Glomerular visceral epithelial cell (primary cell): ENCODE measurements around the gene SEC14L6.
"Not testable (repeated sequence)": the region's sequence is repeated elsewhere in the genome, so short reads cannot be mapped to it uniquely, and the experiment has no call there.

Experiments
- DNase-seq: peaks from one replicate; pipeline ENCODE4 v3.0.0-alpha.2; 2016; ENCODE audit errors: extremely low spot score

Gene SEC14L6

DNA sequence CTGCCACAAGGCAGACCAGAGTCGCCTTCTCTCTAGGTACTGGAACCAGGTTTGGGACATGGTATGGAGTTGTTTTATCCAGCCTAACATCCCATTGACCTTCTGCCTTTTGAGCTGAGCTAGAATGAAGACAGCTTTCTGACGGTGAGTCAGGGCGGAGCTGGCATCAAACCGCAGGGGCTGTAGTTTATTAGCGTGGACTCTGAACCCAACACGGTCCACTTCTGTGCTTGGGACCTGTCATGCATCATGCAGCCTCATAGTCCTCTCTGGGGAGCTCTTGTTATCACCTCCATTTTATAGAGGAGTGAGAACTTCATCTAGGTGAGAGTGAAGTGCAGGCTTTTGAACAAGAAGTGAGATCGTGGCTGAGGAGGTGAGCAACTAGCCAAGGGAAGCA lies 19.6 kb upstream of the SEC14L6 start:
- peak; percentile 31 for DNase-seq

- no peak for DNase-seq
Observed at GRCh38 chr22:30565341-30565740, 18.8 kb upstream of the SEC14L6 start.

DNA sequence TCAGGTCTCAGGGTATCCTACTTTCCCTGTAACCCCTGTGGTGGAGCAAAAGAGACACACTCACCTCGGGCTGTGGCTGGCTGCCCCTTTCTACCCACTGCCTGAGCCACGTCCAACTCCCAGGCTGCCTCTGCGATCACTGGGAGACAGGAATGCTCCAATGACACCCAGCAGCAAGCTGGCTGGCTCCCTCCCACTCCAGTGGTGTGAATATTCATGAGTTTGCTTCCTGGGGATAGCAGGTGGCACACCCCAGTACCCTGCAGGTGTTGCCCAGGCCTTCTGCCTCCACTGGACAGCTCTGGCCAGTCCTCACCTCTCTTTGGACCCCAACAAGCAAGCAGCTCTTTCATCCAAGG lies 18.2 kb upstream of the SEC14L6 start:
- DNase-seq = no peak

GRCh38 chr22:30564045-30564760 lies 17.7 kb upstream of the SEC14L6 start:
- DNase-seq = no peak

DNA sequence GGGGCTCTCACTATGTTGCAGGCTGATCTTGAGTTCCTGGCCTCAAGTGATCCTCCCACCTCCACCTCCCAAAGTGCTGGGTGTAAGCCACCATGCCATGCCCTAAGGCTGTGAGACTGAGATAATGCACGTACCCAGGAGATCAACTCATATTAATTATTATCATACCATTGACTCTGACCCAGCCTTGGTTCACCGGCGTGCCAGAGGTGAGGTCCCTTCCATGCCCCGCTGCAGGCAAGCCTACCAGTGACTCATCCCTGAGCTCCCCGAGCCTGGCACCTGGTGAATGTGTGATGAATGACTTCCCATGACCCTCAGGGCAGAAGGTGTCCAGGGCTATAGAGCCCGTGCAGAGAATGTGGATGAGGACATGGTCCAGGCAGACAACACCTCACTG lies 15.8 kb upstream of the SEC14L6 start:
- DNase-seq = peak; percentile 68

DNA sequence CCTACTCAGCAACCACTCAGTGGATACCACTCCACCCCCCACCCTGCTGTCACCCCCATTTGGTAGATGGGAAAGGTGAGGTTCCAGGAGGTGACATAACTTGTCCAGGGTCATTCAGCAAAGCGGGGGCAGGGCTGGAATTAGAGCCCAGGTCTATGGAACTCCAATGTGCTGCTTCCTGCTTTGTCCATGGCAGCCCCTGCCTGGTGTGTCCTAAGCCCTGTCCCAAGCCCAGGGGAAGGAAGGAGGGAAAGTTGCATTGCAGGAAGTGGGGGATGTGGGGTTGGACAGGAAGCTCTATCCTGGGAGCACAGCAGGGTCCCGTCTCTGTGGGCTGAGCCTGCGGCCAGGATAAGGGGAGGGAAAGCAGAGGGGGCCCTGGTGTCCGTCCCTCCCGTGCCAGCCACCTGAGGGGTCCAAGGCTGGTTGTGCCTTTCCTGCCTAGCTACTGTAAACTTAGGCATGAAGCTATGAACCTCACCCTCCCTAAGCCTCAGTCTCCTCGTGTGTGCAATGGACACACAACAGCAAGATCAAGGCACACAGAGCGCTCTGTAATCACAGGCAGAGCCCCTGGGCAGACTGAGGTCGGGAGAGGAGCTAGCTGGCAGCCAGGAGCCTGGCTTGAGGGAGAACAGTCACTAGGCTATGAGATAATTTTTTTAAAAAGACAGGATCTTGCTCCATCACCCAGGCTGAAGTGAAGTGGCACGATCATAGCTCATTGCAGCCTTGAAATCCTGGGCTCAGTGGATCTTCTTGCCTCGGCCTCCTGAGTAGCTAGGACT lies 15.1 kb upstream of the SEC14L6 start:
- no peak for DNase-seq

- not testable (repeated sequence) for DNase-seq
Observed at GRCh38 chr22:30560643-30561202, 14.2 kb upstream of the SEC14L6 start.

DNA sequence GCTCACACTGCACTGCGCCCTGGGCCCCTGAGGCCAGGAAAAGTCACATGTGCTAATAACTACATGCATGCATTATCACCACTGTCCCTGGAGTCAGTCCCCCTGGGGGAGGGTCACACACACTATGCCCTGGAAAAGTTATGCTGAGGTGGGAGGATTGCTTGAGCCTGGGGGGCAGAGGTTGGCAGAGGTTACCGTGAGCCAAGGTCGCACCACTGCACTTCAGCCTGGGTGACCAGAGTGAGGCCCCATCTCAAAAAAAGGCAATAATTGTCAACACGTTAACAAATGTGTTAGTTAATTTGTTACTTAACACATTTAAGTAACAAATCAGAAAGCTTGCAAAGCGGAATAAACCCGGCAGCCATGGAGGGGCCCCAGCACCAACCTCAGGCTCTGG lies 13.3 kb upstream of the SEC14L6 start:
- no peak for DNase-seq

- DNase-seq = no peak
Observed at GRCh38 chr22:30557243-30557642, 10.7 kb upstream of the SEC14L6 start.

GRCh38 chr22:30556388-30556787 lies 9.8 kb upstream of the SEC14L6 start:
- DNase-seq = no peak

DNA sequence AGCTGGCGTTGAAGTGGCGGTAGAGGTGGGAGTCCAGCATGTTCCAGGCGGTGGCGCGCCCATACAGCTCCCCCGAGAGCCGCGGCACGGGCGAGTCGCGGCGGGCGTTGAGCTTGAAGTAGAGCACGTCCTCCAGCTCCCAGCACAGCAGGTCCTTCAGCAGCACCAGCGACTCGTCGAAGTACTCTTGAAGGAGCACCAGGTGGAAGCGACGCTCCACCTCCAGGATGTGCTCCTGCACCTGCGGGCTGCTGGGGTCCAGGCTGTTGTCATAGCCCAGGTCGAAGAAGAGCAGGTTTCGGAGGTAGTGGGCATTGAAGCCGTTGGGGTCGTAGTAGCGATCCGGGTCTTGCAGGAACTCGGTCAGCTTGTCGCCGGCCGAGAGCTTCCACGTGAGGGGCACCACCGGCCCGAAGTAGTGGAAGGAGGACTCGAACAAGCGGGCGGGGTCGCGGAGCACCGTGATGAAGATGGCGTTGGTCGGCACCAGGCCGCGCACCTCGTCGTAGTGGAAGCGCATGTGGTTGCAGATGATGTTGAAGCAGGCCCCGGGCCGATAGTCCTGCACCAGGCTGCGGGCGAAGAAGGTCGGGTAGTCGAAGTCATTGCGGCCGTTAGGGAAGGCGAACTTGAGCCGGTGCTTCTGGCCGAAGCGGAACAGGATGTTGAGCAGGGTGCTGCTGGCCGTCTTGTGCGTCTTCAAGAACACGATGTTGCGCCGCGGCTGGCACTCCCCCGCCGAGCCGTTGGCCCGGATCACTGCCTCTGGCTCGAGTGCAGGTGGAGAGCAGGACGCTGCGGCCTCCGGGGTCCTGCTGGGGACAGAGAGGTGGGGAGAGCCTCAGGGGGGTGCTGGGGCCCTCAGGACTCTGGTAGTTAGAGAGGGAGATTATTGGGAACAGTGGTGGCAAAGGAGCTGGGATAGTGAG lies 9.0 kb upstream of the SEC14L6 start:
- no peak for DNase-seq

GRCh38 chr22:30553971-30554370 lies 7.4 kb upstream of the SEC14L6 start:
- DNase-seq = no peak

- DNase-seq = no peak
Observed at GRCh38 chr22:30552719-30553118, 6.2 kb upstream of the SEC14L6 start.

DNA sequence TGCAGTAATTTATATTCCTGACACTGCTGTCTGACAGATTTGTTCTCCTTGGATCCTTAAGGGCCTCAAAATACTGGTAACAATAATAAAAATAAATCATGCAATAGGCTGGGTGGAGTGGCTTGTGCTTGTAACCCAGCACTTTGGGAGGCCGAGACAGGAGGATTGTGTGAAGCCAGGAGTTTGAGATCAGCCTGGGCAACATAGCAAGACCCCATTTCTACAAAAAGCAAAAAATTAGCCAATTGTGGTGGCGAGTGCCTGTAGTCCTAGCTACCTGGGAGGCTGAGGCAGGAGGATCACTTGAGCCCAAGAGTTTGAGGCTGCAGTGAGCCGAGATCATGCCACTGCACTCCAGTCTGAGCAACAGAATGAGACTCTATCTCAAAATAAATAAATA lies 5.3 kb upstream of the SEC14L6 start:
- not testable (repeated sequence) for DNase-seq

GRCh38 chr22:30547188-30547587 lies 647 bp upstream of the SEC14L6 start:
- DNase-seq = no peak

GRCh38 chr22:30542811-30543188 lies 3.7 kb downstream of the SEC14L6 start:
- DNase-seq = no peak

GRCh38 chr22:30541961-30542810 lies 4.4 kb downstream of the SEC14L6 start:
- DNase-seq = peak; percentile 8

GRCh38 chr22:30541511-30541910 lies 5.0 kb downstream of the SEC14L6 start:
- DNase-seq = not testable (repeated sequence)

DNA sequence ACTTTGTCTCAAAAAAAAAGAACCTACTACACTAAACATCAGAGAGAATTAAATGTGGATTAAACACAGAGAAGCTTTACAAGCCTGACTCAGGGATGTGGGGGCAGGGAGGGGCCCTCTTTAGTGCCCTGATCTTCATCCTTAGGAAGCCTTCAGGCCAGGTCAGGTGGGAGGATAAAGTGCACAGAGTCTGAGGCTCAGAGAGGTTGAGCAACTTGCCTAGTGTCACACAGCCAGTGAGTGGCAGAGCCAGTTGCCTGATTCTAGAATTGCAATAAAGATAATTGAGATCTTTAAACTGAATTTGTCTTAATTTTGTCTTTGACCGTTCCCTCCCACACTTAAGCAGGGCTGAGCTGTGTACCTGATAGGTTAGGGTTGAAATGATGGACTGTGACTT lies 7.2 kb downstream of the SEC14L6 start:
- no peak for DNase-seq

DNA sequence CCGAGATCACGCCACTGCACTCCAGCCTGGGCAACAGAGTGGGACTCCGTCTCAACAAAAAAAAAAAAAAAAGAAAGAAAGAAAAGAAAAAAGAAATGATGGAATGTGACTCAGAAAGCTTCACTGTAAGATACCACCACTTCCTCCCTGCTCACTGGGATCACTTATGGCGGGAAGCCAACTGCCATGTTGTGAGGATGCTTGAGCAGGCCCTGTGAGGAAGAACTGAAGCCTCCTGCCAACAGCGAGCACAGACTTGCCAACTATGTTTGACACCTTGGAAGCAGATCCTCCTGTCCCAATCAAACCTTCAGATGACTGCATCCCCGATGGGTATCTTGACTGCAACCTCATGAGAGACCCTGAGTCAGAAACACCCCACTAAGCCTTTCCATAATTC lies 8.3 kb downstream of the SEC14L6 start:
- peak; percentile 32 for DNase-seq

DNA sequence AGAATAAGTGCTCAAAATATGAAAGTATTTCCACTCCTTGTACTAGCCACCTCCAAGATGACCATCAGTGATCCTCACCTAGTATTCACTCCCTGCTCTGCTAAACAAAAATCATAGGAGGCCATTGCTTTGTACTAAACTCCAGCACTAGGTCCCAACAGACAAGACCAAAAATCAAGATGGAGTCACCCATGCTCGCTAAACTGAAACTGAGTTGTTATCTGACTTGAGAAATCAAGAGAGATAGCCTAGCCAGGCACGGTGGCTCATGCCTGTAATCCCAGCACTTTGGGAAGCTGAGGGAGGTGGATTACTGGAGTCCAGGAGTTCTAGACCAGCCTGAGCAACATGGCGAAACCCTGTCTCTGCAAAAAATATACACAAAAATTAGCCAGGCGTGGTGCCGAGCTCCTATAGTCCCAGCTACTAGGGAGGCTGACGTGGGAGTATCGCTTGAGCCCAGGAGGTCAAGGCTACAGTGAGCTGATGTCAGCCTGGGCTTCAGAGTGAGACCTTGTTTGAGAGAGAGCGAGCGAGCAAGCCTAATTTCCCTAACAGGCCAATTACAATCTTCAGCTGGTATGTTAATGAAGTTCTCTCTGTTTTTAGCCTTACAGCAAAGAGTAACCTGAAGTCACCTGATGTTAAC lies 9.3 kb downstream of the SEC14L6 start:
- DNase-seq = no peak
